ENCODE results near the gene ABI3.

Gene ABI3

GRCh38 chr17:49230636-49231562 lies 20.4 kb downstream of the ABI3 start, which contains the start of gene PHOSPHO1:
PHOSPHO1 (minus strand) TSS chr17:49230787; CDS start chr17:49226691, 4,096 bp downstream.
- peak within 1 kb of the TSS; percentile 76 for H3K4me3 ChIP-seq (ENCODE audit: low read depth, low read length)
- no peak within 1 kb of the TSS for H3K27ac ChIP-seq
- H3K36me3 ChIP-seq (replicated peaks), result no peaks in the 10 kb centered on the region
- in situ Hi-C loops (cut with HindIII; ENCODE audit: low pct_ligation_motif_present, low sequenced_read_pairs), result no loop called here
- DNase-seq, result peak; percentile 69
- TF ChIP-seq CTCF (IDR thresholded peaks at IDR 0.05; ENCODE audit: low read depth, low read length, missing control alignments), result no peak
- peaks cover under 1% of the 10 kb centered on the region for H3K27me3 ChIP-seq (replicated peaks)

GRCh38 chr17:49231563-49231894 lies 21.0 kb downstream of the ABI3 start:
- TF ChIP-seq CTCF (IDR thresholded peaks at IDR 0.05; ENCODE audit: low read depth, low read length, missing control alignments), result no peak
- Histone ChIP-seq H3K36me3 (replicated peaks) (no peaks in the 10 kb centered on the region), H3K4me3 (ENCODE audit: low read depth, low read length) (no peak overlapping the region), H3K27ac (no peak overlapping the region), H3K27me3 (replicated peaks) (peaks cover 2% of the 10 kb centered on the region)
- DNase-seq, result no peak
- in situ Hi-C loops (cut with HindIII; ENCODE audit: low pct_ligation_motif_present, low sequenced_read_pairs), result no loop called here

- in situ Hi-C loops (cut with HindIII; ENCODE audit: low pct_ligation_motif_present, low sequenced_read_pairs), result no loop called here
Observed at GRCh38 chr17:49234509-49235080, 24.1 kb downstream of the ABI3 start.

GRCh38 chr17:49235896-49236295 lies 25.4 kb downstream of the ABI3 start:
- no peak for TF ChIP-seq CTCF (IDR thresholded peaks at IDR 0.05; ENCODE audit: low read depth, low read length, missing control alignments)
- no peak overlapping the region for H3K27ac ChIP-seq
- H3K27me3 ChIP-seq (replicated peaks), result peaks cover 2% of the 10 kb centered on the region
- in situ Hi-C loops (cut with HindIII; ENCODE audit: low pct_ligation_motif_present, low sequenced_read_pairs), result no loop called here
- H3K4me3 ChIP-seq (ENCODE audit: low read depth, low read length), result no peak overlapping the region
- no peaks in the 10 kb centered on the region for H3K36me3 ChIP-seq (replicated peaks)
- DNase-seq, result no peak

More at GRCh38 chr17:49234509-49235080, 24.1 kb downstream of the ABI3 start:
- peaks cover 2% of the 10 kb centered on the region for H3K27me3 ChIP-seq (replicated peaks)
- no peak for TF ChIP-seq CTCF (IDR thresholded peaks at IDR 0.05; ENCODE audit: low read depth, low read length, missing control alignments)
- no peak for DNase-seq
- no peak overlapping the region for H3K27ac ChIP-seq
- H3K36me3 ChIP-seq (replicated peaks), result no peaks in the 10 kb centered on the region
- H3K4me3 ChIP-seq (ENCODE audit: low read depth, low read length), result no peak overlapping the region

GRCh38 chr17:49239963-49240362 lies 29.5 kb downstream of the ABI3 start:
- no peak overlapping the region for H3K27ac ChIP-seq
- in situ Hi-C loops (cut with HindIII; ENCODE audit: low pct_ligation_motif_present, low sequenced_read_pairs), result no loop called here
- H3K36me3 ChIP-seq (replicated peaks), result no peaks in the 10 kb centered on the region
- no peak for DNase-seq
- TF ChIP-seq CTCF (IDR thresholded peaks at IDR 0.05; ENCODE audit: low read depth, low read length, missing control alignments), result no peak
- H3K27me3 ChIP-seq (replicated peaks), result peaks cover 2% of the 10 kb centered on the region
- H3K4me3 ChIP-seq (ENCODE audit: low read depth, low read length), result no peak overlapping the region
